A549 (cell line): ENCODE results near the gene PIEZO2. TPM values are rescaled to one million over a fixed set of nuclear protein-coding genes. Genes with fewer than 3 reads are reported as not detected.
A peak's percentile ranks its signal among the peaks of the same experiment; 100 is the strongest.

Experiments used
- ATAC-seq, 2 experiments: fragments of 200-7000 bp in 1 of 2; fragments of >200 bp in 1 of 2; cut with Nextera tagmentation in 1 of 2; cut with Tn5 transposase in 1 of 2; 3 replicates each; pipeline versions ENCODE4 v1.8.0 to v1.9.1; 2018 to 2020; ENCODE audit warnings: mild to moderate bottlenecking in 1 of 2, moderate library complexity in 1 of 2
- CTCF ChIA-PET: fragments of 300-600 bp; sonication (Branson Sonifier 250); formaldehyde crosslinking; extraction: SDS; loops from one replicate; lab custom pipeline; 2021; ENCODE audit warnings: antibody characterized with exemption, inconsistent platforms; lab: Yijun Ruan, JAX
- POLR2A ChIA-PET: fragments of 350-600 bp; formaldehyde crosslinking; extraction: SDS; loops from one replicate; lab custom pipeline; 2021; ENCODE audit warnings: antibody characterized with exemption, inconsistent platforms; lab: Yijun Ruan, JAX
- DNase-seq, 2 experiments: peaks; one replicate each; pipeline versions ENCODE4 v3.0.0 to v3.0.0-alpha.2; 2011 to 2016; ENCODE audit warnings: low read depth in 1 of 2, low spot score in 1 of 2
- FAIRE-seq: peaks from 2 replicates; lab custom pipeline; 2011; peaks lifted over from hg19 to GRCh38; lab: Jason Lieb, UNC
- H3K27ac ChIP-seq, 2 experiments: fragments of >200 bp; sonication (Bioruptor Twin); formaldehyde crosslinking; 3 replicates each; pipeline ENCODE4 v1.5.1; 2016 to 2017
- H3K4me1 ChIP-seq: fragments of >200 bp; sonication (Bioruptor Twin); formaldehyde crosslinking; 3 replicates; pipeline ENCODE4 v1.6.1; 2016
- H3K4me2 ChIP-seq: fragments of >200 bp; sonication (Bioruptor Twin); formaldehyde crosslinking; 3 replicates; pipeline ENCODE4 v1.6.1; 2016
- H3K4me3 ChIP-seq: fragments of >200 bp; sonication (Bioruptor Twin); formaldehyde crosslinking; 3 replicates; pipeline ENCODE4 v1.5.1; 2016
- H3K9me3 ChIP-seq: fragments of >200 bp; sonication (Bioruptor Twin); formaldehyde crosslinking; 3 replicates; pipeline ENCODE4 v1.6.1; 2016
- CBX8 ChIP-seq: fragments of 200-600 bp; sonication (generic); IDR thresholded peaks from 2 replicates; pipeline ENCODE4 v1.6.1; 2016
- CEBPB ChIP-seq, 2 experiments: fragments of >200 bp in 1 of 2; sonication (Bioruptor Twin) in 1 of 2; formaldehyde crosslinking in 1 of 2; IDR thresholded peaks; 2 replicates each; pipeline ENCODE4 v1.6.1; 2012 to 2016
- CHD4 ChIP-seq: fragments of 200-600 bp; sonication (generic); IDR thresholded peaks from 2 replicates; pipeline ENCODE4 v1.6.1; 2016; ENCODE audit warnings: antibody characterized with exemption, mild to moderate bottlenecking, borderline replicate concordance
- EHF ChIP-seq: fragments of 250-450 bp; sonication (Bioruptor Pico); IDR thresholded peaks from 2 replicates; pipeline ENCODE4 v1.5.0; 2020; ENCODE audit warnings: mild to moderate bottlenecking
- EP300 ChIP-seq, 2 experiments: fragments of >200 bp; sonication (Bioruptor Twin); formaldehyde crosslinking; IDR thresholded peaks; 2 replicates in 1 of 2; 3 replicates in 1 of 2; pipeline ENCODE4 v1.6.1; 2016 to 2017
- ESRRA ChIP-seq: fragments of 150-350 bp; IDR thresholded peaks from 2 replicates; pipeline ENCODE4 v1.6.1; 2014; ENCODE audit warnings: mild to moderate bottlenecking, low read length, borderline replicate concordance
- FOSL2 ChIP-seq, 2 experiments: fragments of 450-650 bp in 1 of 2; fragments of >200 bp in 1 of 2; sonication (Bioruptor Twin) in 1 of 2; formaldehyde crosslinking; IDR thresholded peaks; 2 replicates each; pipeline versions ENCODE4 v1.5.0 to v1.6.1; 2016 to 2020; ENCODE audit warnings: mild to moderate bottlenecking in 1 of 2, moderate library complexity in 1 of 2
- HOXA7 ChIP-seq: fragments of 250-450 bp; sonication (Bioruptor Pico); IDR thresholded peaks from 2 replicates; pipeline ENCODE4 v1.5.0; 2020; ENCODE audit warnings: mild to moderate bottlenecking, moderate library complexity
- HOXB13 ChIP-seq: fragments of 250-450 bp; sonication (Bioruptor Pico); IDR thresholded peaks from 2 replicates; pipeline ENCODE4 v1.5.0; 2020; ENCODE audit warnings: low read depth, mild to moderate bottlenecking, moderate library complexity
- KDM1A ChIP-seq: fragments of 200-600 bp; sonication (generic); IDR thresholded peaks from 2 replicates; pipeline ENCODE4 v1.6.1; 2016; ENCODE audit warnings: low read depth, mild to moderate bottlenecking
- MAFK ChIP-seq: fragments of 450-650 bp; IDR thresholded peaks from 2 replicates; pipeline ENCODE4 v1.6.1; 2014; ENCODE audit not compliant: partially characterized antibody
- MAZ ChIP-seq: fragments of 150-350 bp; IDR thresholded peaks from 2 replicates; pipeline ENCODE4 v1.6.1; 2014; ENCODE audit warnings: antibody characterized with exemption, low read depth, low read length, borderline replicate concordance
- NR3C1 ChIP-seq: fragments of >200 bp; sonication (Bioruptor Twin); formaldehyde crosslinking; IDR thresholded peaks from 3 replicates; pipeline ENCODE4 v1.6.1; 2017
- RAD21 ChIP-seq, 2 experiments: fragments of >200 bp in 1 of 2; sonication (Bioruptor Twin) in 1 of 2; formaldehyde crosslinking in 1 of 2; IDR thresholded peaks in 1 of 2; conservative IDR thresholded peaks in 1 of 2; 2 replicates in 1 of 2; 3 replicates in 1 of 2; pipeline ENCODE4 v1.6.1; 2012 to 2018; ENCODE audit warnings: inconsistent platforms in 1 of 2
- RARB ChIP-seq: fragments of 250-450 bp; sonication (Bioruptor Pico); IDR thresholded peaks from 2 replicates; pipeline ENCODE4 v1.8.0; 2021; ENCODE audit warnings: mild to moderate bottlenecking, moderate library complexity
- REST ChIP-seq: fragments of 200-600 bp; sonication (generic); IDR thresholded peaks from 2 replicates; pipeline ENCODE4 v1.6.1; 2016; ENCODE audit warnings: antibody characterized with exemption, mild to moderate bottlenecking, moderate library complexity
- RNF2 ChIP-seq: fragments of 200-600 bp; sonication (generic); IDR thresholded peaks from 2 replicates; pipeline ENCODE4 v1.6.1; 2016; ENCODE audit warnings: low read depth, mild to moderate bottlenecking, antibody characterized with exemption, moderate library complexity, borderline replicate concordance
- SMC3 ChIP-seq: fragments of >200 bp; sonication (Bioruptor Twin); formaldehyde crosslinking; IDR thresholded peaks from 3 replicates; pipeline ENCODE4 v1.6.1; 2018; ENCODE audit warnings: inconsistent platforms
- SREBF2 ChIP-seq: fragments of 450-650 bp; IDR thresholded peaks from 2 replicates; pipeline ENCODE4 v1.6.1; 2014; ENCODE audit warnings: mild to moderate bottlenecking, moderate library complexity
- USF2 ChIP-seq: fragments of 450-650 bp; IDR thresholded peaks from 2 replicates; pipeline ENCODE4 v1.6.1; 2014; ENCODE audit warnings: antibody characterized with exemption
- ZC3H11A ChIP-seq: fragments of 450-650 bp; IDR thresholded peaks from 2 replicates; pipeline ENCODE4 v1.6.1; 2014; ENCODE audit warnings: antibody characterized with exemption, mild to moderate bottlenecking
- ZNF302 ChIP-seq: fragments of 250-450 bp; sonication (Bioruptor Pico); IDR thresholded peaks from 2 replicates; pipeline ENCODE4 v1.9.0; 2021; ENCODE audit warnings: inconsistent platforms, mild to moderate bottlenecking, moderate library complexity
- ZSCAN20 ChIP-seq: fragments of 250-450 bp; sonication (Bioruptor Pico); IDR thresholded peaks from 2 replicates; pipeline ENCODE4 v1.8.0; 2022; ENCODE audit warnings: mild to moderate bottlenecking, moderate library complexity
- WGBS: methylation state at CpG from one replicate; pipeline ENCODE4 v1.1.6; 2017; ENCODE audit errors: missing lambda C conversion rate; 5-methylcytosine and 5-hydroxymethylcytosine counted together
- polyA plus RNA-seq, 4 experiments: library from polyadenylated mRNA; depleted of rRNA in 3 of 4; stranded (reverse); fragments of >200 nt; fragmentation: RNase III in 1 of 4; extraction: RNeasy Plus Mini Kit Qiagen cat#74134 plus additional on column Dnase treatment in 1 of 4; gene quantifications; 2 replicates in 3 of 4; 3 replicates in 1 of 4; pipeline ENCODE4 v1.2.3, GENCODE V29; 2011 to 2017

PIEZO2 gene
- polyA plus RNA-seq, 2 of the 4 experiments (the other 2 are of a cell fraction), result 0.80 to 1.6 TPM

GRCh38 chr18:10723496-10723895 lies 425.9 kb downstream of the PIEZO2 start:
- no peak for DNase-seq
- no peak overlapping the region for H3K27ac ChIP-seq
- no peak for TF ChIP-seq HOXA7 (CRISPR knock-in tag)
- no peak for TF ChIP-seq RAD21 (conservative IDR thresholded peaks at IDR 0.05 in 1 of 2, IDR thresholded peaks at IDR 0.05 in 1 of 2)
- no peak for TF ChIP-seq CBX8
- no peak for TF ChIP-seq CHD4
- no peak for TF ChIP-seq ESRRA
- TF ChIP-seq EP300 (IDR thresholded peaks at IDR 0.05), result no peak
- no peak for TF ChIP-seq SREBF2
- TF ChIP-seq KDM1A, result no peak
- TF ChIP-seq NR3C1, result no peak
- TF ChIP-seq MAFK, result no peak
- no peak for TF ChIP-seq RARB (CRISPR knock-in tag)
- TF ChIP-seq ZSCAN20, result no peak
- no peak for TF ChIP-seq MAZ
- TF ChIP-seq HOXB13 (CRISPR knock-in tag), result no peak
- no peak for TF ChIP-seq EHF (CRISPR knock-in tag)
- no peak for TF ChIP-seq FOSL2 (IDR thresholded peaks at IDR 0.05)
- no peak for TF ChIP-seq FOSL2 (CRISPR knock-in tag; IDR thresholded peaks at IDR 0.05)
- TF ChIP-seq USF2, result no peak
- TF ChIP-seq RNF2, result no peak
- TF ChIP-seq CEBPB (IDR thresholded peaks at IDR 0.05), result no peak
- no peak for FAIRE-seq
- H3K4me3 ChIP-seq, result no peak overlapping the region
- WGBS, result 12% methylated on average over 4 of the region's 4 CpGs
- ChIA-PET CTCF (no interaction called here), POLR2A (no interaction called here)
- no peaks in the 10 kb centered on the region for H3K9me3 ChIP-seq
- H3K4me2 ChIP-seq, result no peak overlapping the region
- no peak for ATAC-seq
- no peaks in the 10 kb centered on the region for H3K4me1 ChIP-seq

- no peaks in the 10 kb centered on the region for H3K9me3 ChIP-seq
- ATAC-seq, result no peak
- POLR2A ChIA-PET, result no interaction called here
- WGBS, result 33% methylated on average over 3 of the region's 3 CpGs
- H3K4me1 ChIP-seq, result no peaks in the 10 kb centered on the region
- CTCF ChIA-PET, result no interaction called here
- no peak overlapping the region for H3K27ac ChIP-seq
- no peak for DNase-seq
- no peak overlapping the region for H3K4me3 ChIP-seq
- FAIRE-seq, result no peak
- no peak overlapping the region for H3K4me2 ChIP-seq
- TF ChIP-seq RNF2 (no peak), ZC3H11A (peak; percentile 70)
These were observed 430.6 kb downstream of the PIEZO2 start for GRCh38 chr18:10718809-10719208.

- H3K9me3 ChIP-seq, result no peaks in the 10 kb centered on the region
- 17% methylated on average over 9 of the region's 9 CpGs for WGBS
- TF ChIP-seq ESRRA (no peak), ZC3H11A (no peak), ZNF302 (CRISPR knock-in tag) (no peak), SMC3 (no peak), REST (no peak)
- ChIA-PET POLR2A (no interaction called here), CTCF (no interaction called here)
- FAIRE-seq (no peak), DNase-seq (peak; percentile 6 to 13), ATAC-seq (no peak)
- no peak overlapping the region for H3K27ac ChIP-seq
- H3K4me1 ChIP-seq, result no peaks in the 10 kb centered on the region
- 0 out of 3 replicates have a peak overlapping the region, but pooled peaks have one; percentile 25 for H3K4me2 ChIP-seq
- no peak overlapping the region for H3K4me3 ChIP-seq
These were observed 433.6 kb downstream of the PIEZO2 start for GRCh38 chr18:10715791-10716190.
